ENCODE data around the gene ANKRD53. TPM values are rescaled to one million over a fixed set of nuclear protein-coding genes. Genes with fewer than 3 reads are reported as not detected.

Gene ANKRD53
- total RNA-seq, 1 donor from 2014 or later = 2.5 TPM

- no peak overlapping the region for H3K27ac Mint-ChIP-seq
- no peak for ATAC-seq (ENCODE audit: low read depth)
- no peaks in the 10 kb centered on the region for H3K36me3 Mint-ChIP-seq (ENCODE audit: low read depth)
- H3K27me3 Mint-ChIP-seq = peaks cover 22% of the 10 kb centered on the region
- peaks cover under 1% of the 10 kb centered on the region for H3K4me1 Mint-ChIP-seq
- POLR2A ChIA-PET = no interaction called here
- H3K9me3 Mint-ChIP-seq = no peaks in the 10 kb centered on the region
- CTCF ChIA-PET = no interaction called here
- no peak overlapping the region for H3K4me3 Mint-ChIP-seq
- TF ChIP-seq, protein P1, sequence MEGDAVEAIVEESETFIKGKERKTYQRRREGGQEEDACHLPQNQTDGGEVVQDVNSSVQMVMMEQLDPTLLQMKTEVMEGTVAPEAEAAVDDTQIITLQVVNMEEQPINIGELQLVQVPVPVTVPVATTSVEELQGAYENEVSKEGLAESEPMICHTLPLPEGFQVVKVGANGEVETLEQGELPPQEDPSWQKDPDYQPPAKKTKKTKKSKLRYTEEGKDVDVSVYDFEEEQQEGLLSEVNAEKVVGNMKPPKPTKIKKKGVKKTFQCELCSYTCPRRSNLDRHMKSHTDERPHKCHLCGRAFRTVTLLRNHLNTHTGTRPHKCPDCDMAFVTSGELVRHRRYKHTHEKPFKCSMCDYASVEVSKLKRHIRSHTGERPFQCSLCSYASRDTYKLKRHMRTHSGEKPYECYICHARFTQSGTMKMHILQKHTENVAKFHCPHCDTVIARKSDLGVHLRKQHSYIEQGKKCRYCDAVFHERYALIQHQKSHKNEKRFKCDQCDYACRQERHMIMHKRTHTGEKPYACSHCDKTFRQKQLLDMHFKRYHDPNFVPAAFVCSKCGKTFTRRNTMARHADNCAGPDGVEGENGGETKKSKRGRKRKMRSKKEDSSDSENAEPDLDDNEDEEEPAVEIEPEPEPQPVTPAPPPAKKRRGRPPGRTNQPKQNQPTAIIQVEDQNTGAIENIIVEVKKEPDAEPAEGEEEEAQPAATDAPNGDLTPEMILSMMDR (IDR thresholded peaks at IDR 0.05) = no peak
- no peak for DNase-seq
- intact Hi-C loops (cut with micrococcal nuclease) = no loop called here
These were observed 36.7 kb upstream of the ANKRD53 start for GRCh38 chr2:70941701-70942100.

DNA sequence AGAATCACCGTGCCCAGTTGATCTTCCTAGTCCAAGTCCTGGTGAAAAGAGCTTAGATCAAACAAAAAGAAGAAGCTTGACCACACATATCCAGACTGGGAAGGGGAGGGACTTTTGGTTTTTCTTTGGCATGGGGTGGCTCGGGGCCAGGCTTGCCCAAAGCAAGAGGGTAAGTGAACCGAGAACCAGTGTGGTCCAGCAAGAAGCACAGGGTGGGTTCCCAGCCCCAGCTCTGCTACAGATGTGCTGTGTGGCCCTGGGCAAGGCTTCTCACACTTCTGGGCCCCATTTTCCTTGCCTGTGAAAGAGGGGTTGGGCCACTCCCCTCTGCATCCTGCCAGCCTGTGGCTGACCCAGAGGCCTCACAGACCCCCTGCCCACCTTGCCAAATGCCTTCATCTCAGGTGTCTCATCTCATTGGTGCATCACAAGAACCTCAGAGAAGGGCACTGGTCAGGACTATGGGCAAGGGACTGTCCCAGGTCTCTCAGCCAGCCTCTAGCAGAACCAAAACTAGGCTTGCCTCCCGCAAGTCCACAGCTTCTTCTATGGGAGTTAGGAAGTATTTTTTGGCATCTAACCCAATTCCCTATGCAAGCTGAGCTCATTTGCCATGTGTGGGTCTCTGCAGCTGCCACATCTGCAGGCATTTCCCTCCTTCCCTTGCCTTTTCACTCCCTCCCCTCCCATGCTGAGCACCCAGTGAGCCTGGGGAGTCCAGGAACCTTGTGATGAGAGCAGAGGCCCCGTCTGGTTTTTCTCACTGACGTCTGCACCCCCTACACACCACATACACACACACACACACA, 35.8 kb upstream of the ANKRD53 start:
- H3K27me3 Mint-ChIP-seq = peaks cover 26% of the 10 kb centered on the region

DNA sequence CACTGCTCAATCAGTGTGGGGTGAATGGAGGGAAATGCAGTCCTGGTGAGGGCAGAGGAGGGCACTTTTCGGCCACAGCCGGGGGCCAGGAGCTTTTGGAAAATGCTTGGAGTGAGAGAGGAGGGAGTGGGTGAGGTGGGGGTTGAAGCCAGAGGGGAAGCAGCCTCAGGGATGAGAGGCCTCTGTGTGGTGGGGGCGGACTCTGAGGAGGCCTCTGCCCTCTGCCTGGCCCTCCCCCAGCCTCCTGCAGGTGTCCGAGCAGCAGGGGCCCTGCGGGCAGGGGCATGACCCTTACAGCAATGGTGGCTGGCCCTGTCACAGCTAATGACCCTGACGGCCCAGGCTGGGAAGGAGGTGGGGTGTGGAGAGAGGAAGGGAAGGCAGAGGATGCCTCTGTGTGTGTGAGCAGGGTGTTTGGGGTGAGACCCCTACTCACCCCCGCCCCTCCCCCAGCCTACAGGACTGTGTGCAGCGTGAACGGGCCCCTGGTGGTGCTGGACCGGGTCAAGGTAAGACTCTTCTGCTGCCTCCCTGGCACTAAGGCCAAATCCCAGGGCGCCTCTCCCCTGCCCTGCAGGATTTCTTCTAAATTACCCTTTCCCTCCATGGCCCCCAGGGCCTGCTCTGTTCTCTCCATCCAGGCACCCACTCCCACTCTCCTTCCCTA, 35.1 kb upstream of the ANKRD53 start:
- H3K9me3 Mint-ChIP-seq = no peaks in the 10 kb centered on the region
- peaks cover 31% of the 10 kb centered on the region for H3K27me3 Mint-ChIP-seq
- DNase-seq (no peak), ATAC-seq (ENCODE audit: low read depth) (no peak)
- no peak overlapping the region for H3K4me3 Mint-ChIP-seq
- ChIA-PET POLR2A (no interaction called here), CTCF (no interaction called here)
- H3K27ac Mint-ChIP-seq = no peak overlapping the region
- H3K4me1 Mint-ChIP-seq = peaks cover 9% of the 10 kb centered on the region
- TF ChIP-seq, protein P1 (IDR thresholded peaks at IDR 0.05) = no peak
- intact Hi-C loops (cut with micrococcal nuclease) = no loop called here
- no peaks in the 10 kb centered on the region for H3K36me3 Mint-ChIP-seq (ENCODE audit: low read depth)

More for the DNA sequence above, 35.8 kb upstream of the ANKRD53 start:
- intact Hi-C loops (cut with micrococcal nuclease) = no loop called here
- H3K4me1 Mint-ChIP-seq = peaks cover 4% of the 10 kb centered on the region
- POLR2A ChIA-PET = no interaction called here
- no peak overlapping the region for H3K27ac Mint-ChIP-seq
- H3K4me3 Mint-ChIP-seq = no peak overlapping the region
- CTCF ChIA-PET = no interaction called here
- DNase-seq (no peak), ATAC-seq (ENCODE audit: low read depth) (no peak)
- TF ChIP-seq, protein P1 (IDR thresholded peaks at IDR 0.05) = no peak
- H3K9me3 Mint-ChIP-seq = no peaks in the 10 kb centered on the region
- no peaks in the 10 kb centered on the region for H3K36me3 Mint-ChIP-seq (ENCODE audit: low read depth)

DNA sequence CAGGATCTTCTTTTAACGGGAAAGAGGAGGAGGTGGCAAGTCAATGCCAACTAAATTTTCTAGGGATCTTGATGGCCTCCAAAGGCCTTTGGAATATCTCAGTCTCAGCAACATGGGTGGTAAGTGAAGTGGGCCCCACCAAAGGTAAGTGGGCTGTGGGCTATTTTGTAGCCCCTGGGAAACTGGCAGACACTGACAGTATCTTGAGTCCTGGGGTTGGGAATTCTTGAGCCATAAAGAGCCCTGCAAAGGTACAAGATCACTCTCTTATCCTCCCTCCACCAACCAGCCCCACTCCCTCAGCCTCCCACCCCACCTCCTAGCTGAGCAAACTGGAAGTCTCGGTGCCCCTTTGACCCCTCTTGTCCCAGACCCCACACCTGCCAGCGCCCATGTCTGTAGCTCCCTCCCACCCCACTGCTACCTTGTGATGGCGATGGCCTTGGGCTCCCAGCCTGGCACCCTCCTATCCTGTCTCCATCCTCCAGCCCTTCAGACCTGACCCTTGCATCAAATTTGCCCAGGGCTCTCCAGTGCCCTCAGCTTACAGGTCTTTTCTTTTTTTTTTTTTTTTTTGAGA, 34.2 kb upstream of the ANKRD53 start:
- H3K27ac Mint-ChIP-seq = no peak overlapping the region

More for the DNA sequence above, 34.2 kb upstream of the ANKRD53 start:
- ChIA-PET POLR2A (no interaction called here), CTCF (no interaction called here)
- TF ChIP-seq, protein P1 (IDR thresholded peaks at IDR 0.05) = no peak
- DNase-seq (no peak), ATAC-seq (ENCODE audit: low read depth) (no peak)
- Mint-ChIP-seq H3K9me3 (no peaks in the 10 kb centered on the region), H3K4me1 (peaks cover 12% of the 10 kb centered on the region), H3K4me3 (no peak overlapping the region), H3K36me3 (ENCODE audit: low read depth) (no peaks in the 10 kb centered on the region), H3K27me3 (peaks cover 29% of the 10 kb centered on the region)
- intact Hi-C loops (cut with micrococcal nuclease) = no loop called here
